HEK293T (cell line): Measurements from ENCODE around the gene NCF2.

ENCODE experiments used
- L3MBTL2 ChIP-seq: fragments of 450-650 bp; conservative IDR thresholded peaks from 2 replicates; pipeline ENCODE4 v1.6.1; 2016; ENCODE audit warnings: mild to moderate bottlenecking
- LEF1 ChIP-seq: fragments of 450-650 bp; IDR thresholded peaks from 2 replicates; pipeline ENCODE4 v1.6.1; 2017; ENCODE audit warnings: mild to moderate bottlenecking, borderline replicate concordance
- SP1 ChIP-seq: fragments of 450-650 bp; IDR thresholded peaks from 2 replicates; pipeline ENCODE4 v1.6.1; 2017
- ZNF384 ChIP-seq: fragments of 450-650 bp; IDR thresholded peaks from 2 replicates; pipeline ENCODE4 v1.6.1; 2016

DNA sequence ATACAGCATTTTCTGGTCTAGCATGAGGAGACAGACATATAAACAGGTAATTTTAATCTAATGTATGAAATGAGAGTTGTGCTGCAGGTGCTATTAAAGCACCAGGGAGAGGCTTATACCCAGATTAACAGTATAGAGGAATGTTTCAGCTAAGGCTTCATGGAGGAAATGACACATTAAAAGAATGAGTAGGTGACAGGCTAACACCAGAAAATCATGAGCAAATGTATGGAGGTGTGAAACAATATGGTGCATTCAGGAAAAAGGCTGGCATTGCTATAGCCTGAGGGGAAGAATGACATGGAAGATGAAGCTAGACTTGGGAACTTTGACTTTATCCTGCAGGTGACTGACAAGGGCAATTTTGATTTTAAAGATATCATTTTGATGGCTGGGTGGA is 38.3 kb upstream of the NCF2 start:
- TF ChIP-seq SP1 (no peak), LEF1 (no peak), L3MBTL2 (no peak), ZNF384 (no peak)
